Measurements from ENCODE around the gene ELF1.
"Not testable (repeated sequence)": the region's sequence is repeated elsewhere in the genome, so short reads cannot be mapped to it uniquely, and the experiment has no call there.

Gene ELF1

GRCh38 chr13:40940841-40941240 is 78.3 kb downstream of the ELF1 start:
- Histone ChIP-seq H2AFZ (ENCODE audit: low read length, unreplicated experiment) (no peak overlapping the region), H3K36me3 (ENCODE audit: insufficient read depth, low read length) (peaks cover 22% of the 10 kb centered on the region; the same call in 1 of the 2 replicates), H3K79me2 (ENCODE audit: control insufficient read depth, insufficient read depth, low read length, unreplicated experiment) (peaks cover 4% of the 10 kb centered on the region), H3K27me3 (ENCODE audit: insufficient read depth, low read length) (no peaks in the 10 kb centered on the region), H3K4me3 (ENCODE audit: low read depth, low read length) (peak overlapping the region; percentile 10; the same call in 1 of the 2 replicates), H3K27ac (ENCODE audit: low read depth, low read length) (peak overlapping the region; percentile 67), H3K4me1 (ENCODE audit: control insufficient read depth, insufficient read depth, low read length, unreplicated experiment) (peaks cover 13% of the 10 kb centered on the region)

DNA sequence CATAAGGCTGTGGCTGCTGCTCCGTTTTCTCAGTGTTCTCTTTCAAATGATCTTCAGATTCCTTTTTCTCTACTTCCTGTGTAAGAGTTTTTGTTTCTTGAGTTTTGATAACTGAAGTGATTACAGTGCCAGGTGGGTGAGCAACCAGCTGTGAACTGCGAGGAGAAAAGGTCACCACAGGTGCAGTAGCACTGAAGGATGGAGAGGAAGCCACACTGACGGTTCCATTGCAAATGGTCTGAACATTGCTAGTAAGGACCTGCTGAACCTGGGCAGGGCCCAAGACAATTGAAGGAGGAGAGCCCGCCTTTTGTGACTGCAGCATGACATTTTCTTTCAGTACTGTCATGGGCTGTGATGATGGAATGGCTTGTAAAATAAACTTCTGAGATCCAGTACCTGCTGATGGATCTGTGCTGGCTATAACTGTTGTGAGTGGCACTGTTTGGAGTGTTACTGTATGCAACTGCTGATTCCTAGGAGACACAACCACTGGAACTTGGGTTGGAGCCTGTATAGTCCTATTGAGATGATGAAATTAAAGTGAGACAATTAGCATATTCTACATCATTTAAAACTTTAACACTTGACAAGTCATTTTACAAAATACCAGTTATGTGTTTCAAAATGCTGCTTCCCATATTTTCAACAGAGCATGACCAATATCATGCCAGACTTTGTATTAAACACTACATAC is 85.5 kb downstream of the ELF1 start:
- peaks cover 4% of the 10 kb centered on the region for H3K79me2 ChIP-seq (ENCODE audit: control insufficient read depth, insufficient read depth, low read length, unreplicated experiment)
- no peak overlapping the region for H3K4me3 ChIP-seq (ENCODE audit: low read depth, low read length)
- H3K36me3 ChIP-seq (ENCODE audit: insufficient read depth, low read length), result peaks cover 19% of the 10 kb centered on the region
- H3K4me1 ChIP-seq (ENCODE audit: control insufficient read depth, insufficient read depth, low read length, unreplicated experiment), result no peaks in the 10 kb centered on the region
- no peaks in the 10 kb centered on the region for H3K27me3 ChIP-seq (ENCODE audit: insufficient read depth, low read length)
- H3K27ac ChIP-seq (ENCODE audit: low read depth, low read length), result no peak overlapping the region
- H2AFZ ChIP-seq (ENCODE audit: low read length, unreplicated experiment), result no peak overlapping the region

- H2AFZ ChIP-seq (ENCODE audit: low read length, unreplicated experiment), result no peak overlapping the region
- no peaks in the 10 kb centered on the region for H3K4me1 ChIP-seq (ENCODE audit: control insufficient read depth, insufficient read depth, low read length, unreplicated experiment)
- no peak overlapping the region for H3K4me3 ChIP-seq (ENCODE audit: low read depth, low read length)
- H3K79me2 ChIP-seq (ENCODE audit: control insufficient read depth, insufficient read depth, low read length, unreplicated experiment), result no peaks in the 10 kb centered on the region
- peaks cover 20% of the 10 kb centered on the region for H3K36me3 ChIP-seq (ENCODE audit: insufficient read depth, low read length)
- H3K27me3 ChIP-seq (ENCODE audit: insufficient read depth, low read length), result no peaks in the 10 kb centered on the region
- H3K27ac ChIP-seq (ENCODE audit: low read depth, low read length), result no peak overlapping the region
Measured at GRCh38 chr13:40932252-40932651, 86.9 kb downstream of the ELF1 start.

DNA sequence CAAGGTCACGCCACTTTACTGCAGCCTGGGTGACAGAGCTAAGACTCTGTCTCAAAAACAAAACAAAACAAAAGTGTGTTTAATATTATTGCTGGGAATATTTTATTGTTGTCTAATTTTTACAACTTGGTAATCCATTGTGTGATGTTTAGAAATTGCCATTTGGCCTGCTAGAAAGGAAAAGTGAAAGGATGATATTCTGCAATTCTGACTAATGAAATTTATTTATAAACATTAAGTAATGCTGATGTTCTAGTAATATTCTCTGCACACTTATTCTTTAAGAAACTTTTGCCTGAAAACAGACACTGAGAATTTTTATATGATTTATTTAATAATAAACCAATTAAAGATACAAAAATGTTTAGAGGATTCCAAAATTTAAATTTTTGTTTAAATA is 87.4 kb downstream of the ELF1 start:
- no peak overlapping the region for H3K4me3 ChIP-seq (ENCODE audit: low read depth, low read length)
- peaks cover 20% of the 10 kb centered on the region for H3K36me3 ChIP-seq (ENCODE audit: insufficient read depth, low read length)
- no peak overlapping the region for H3K27ac ChIP-seq (ENCODE audit: low read depth, low read length)
- H3K79me2 ChIP-seq (ENCODE audit: control insufficient read depth, insufficient read depth, low read length, unreplicated experiment), result no peaks in the 10 kb centered on the region
- H3K27me3 ChIP-seq (ENCODE audit: insufficient read depth, low read length), result no peaks in the 10 kb centered on the region
- H3K4me1 ChIP-seq (ENCODE audit: control insufficient read depth, insufficient read depth, low read length, unreplicated experiment), result no peaks in the 10 kb centered on the region
- H2AFZ ChIP-seq (ENCODE audit: low read length, unreplicated experiment), result no peak overlapping the region

- H2AFZ ChIP-seq (ENCODE audit: low read length, unreplicated experiment); H3K4me1 ChIP-seq (ENCODE audit: control insufficient read depth, insufficient read depth, low read length, unreplicated experiment); H3K4me3 ChIP-seq (ENCODE audit: low read depth, low read length); H3K27ac ChIP-seq (ENCODE audit: low read depth, low read length); H3K27me3 ChIP-seq (ENCODE audit: insufficient read depth, low read length); H3K79me2 ChIP-seq (ENCODE audit: control insufficient read depth, insufficient read depth, low read length, unreplicated experiment): not testable (repeated sequence)
- H3K36me3 ChIP-seq (ENCODE audit: insufficient read depth, low read length), result peaks cover 20% of the 10 kb centered on the region
Measured at GRCh38 chr13:40929883-40930282, 89.2 kb downstream of the ELF1 start.

GRCh38 chr13:40928980-40929379 is 90.1 kb downstream of the ELF1 start:
- H3K4me3 ChIP-seq (ENCODE audit: low read depth, low read length), result no peak overlapping the region
- no peaks in the 10 kb centered on the region for H3K79me2 ChIP-seq (ENCODE audit: control insufficient read depth, insufficient read depth, low read length, unreplicated experiment)
- H3K36me3 ChIP-seq (ENCODE audit: insufficient read depth, low read length), result peaks cover 19% of the 10 kb centered on the region
- H3K27me3 ChIP-seq (ENCODE audit: insufficient read depth, low read length), result no peaks in the 10 kb centered on the region
- H3K4me1 ChIP-seq (ENCODE audit: control insufficient read depth, insufficient read depth, low read length, unreplicated experiment), result no peaks in the 10 kb centered on the region
- no peak overlapping the region for H2AFZ ChIP-seq (ENCODE audit: low read length, unreplicated experiment)
- no peak overlapping the region for H3K27ac ChIP-seq (ENCODE audit: low read depth, low read length)

DNA sequence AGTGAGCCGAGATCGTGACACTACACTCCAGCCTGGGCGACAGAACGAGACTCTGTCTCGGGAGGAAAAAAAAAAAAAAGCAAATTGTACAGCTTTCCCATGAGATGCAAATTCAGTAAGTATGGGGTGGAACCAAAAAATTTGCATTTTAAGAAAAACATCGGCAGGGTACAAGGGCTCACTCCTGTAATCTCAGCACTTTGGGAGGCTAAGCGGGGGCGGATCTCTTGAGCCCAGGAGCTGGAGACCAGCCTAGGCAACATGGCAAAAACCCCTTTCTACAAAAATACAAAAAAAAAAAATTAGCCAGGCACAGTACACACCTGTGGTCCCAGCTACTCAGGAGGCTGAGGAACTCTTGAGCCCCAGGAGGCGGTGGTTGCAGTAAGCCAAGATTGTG is 91.2 kb downstream of the ELF1 start:
- Histone ChIP-seq H2AFZ (ENCODE audit: low read length, unreplicated experiment) (no peak overlapping the region), H3K79me2 (ENCODE audit: control insufficient read depth, insufficient read depth, low read length, unreplicated experiment) (no peaks in the 10 kb centered on the region), H3K36me3 (ENCODE audit: insufficient read depth, low read length) (peaks cover 10% of the 10 kb centered on the region), H3K27ac (ENCODE audit: low read depth, low read length) (no peak overlapping the region), H3K4me3 (ENCODE audit: low read depth, low read length) (no peak overlapping the region), H3K4me1 (ENCODE audit: control insufficient read depth, insufficient read depth, low read length, unreplicated experiment) (no peaks in the 10 kb centered on the region), H3K27me3 (ENCODE audit: insufficient read depth, low read length) (no peaks in the 10 kb centered on the region)

DNA sequence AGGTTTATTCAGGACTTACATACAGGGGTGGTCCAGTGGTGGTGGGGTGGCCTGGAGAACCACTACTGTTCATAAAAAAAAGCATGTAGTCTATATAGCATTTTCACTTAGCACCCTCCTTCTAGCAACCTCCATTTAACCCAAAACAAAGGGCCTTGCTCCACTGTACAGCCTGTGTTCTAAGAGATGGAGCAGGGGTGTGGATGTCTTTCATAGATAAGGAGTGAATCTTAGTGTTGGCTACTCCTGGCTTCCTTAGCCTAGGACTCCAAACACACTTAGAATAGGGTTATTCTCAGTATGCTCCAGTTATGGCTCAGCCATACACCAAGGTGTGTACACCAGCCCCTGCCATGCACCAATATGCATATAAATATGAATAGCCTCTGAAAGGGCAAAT is 95.2 kb downstream of the ELF1 start:
- H3K4me1 ChIP-seq (ENCODE audit: control insufficient read depth, insufficient read depth, low read length, unreplicated experiment), result no peaks in the 10 kb centered on the region
- H3K27ac ChIP-seq (ENCODE audit: low read depth, low read length), result no peak overlapping the region
- H3K27me3 ChIP-seq (ENCODE audit: insufficient read depth, low read length), result no peaks in the 10 kb centered on the region
- H3K4me3 ChIP-seq (ENCODE audit: low read depth, low read length), result no peak overlapping the region
- H3K79me2 ChIP-seq (ENCODE audit: control insufficient read depth, insufficient read depth, low read length, unreplicated experiment), result no peaks in the 10 kb centered on the region
- H2AFZ ChIP-seq (ENCODE audit: low read length, unreplicated experiment), result no peak overlapping the region
- peaks cover 3% of the 10 kb centered on the region for H3K36me3 ChIP-seq (ENCODE audit: insufficient read depth, low read length)

GRCh38 chr13:40922437-40923040 is 96.6 kb downstream of the ELF1 start:
- Histone ChIP-seq H3K79me2 (ENCODE audit: control insufficient read depth, insufficient read depth, low read length, unreplicated experiment) (peaks cover under 1% of the 10 kb centered on the region), H3K27me3 (ENCODE audit: insufficient read depth, low read length) (no peaks in the 10 kb centered on the region), H3K36me3 (ENCODE audit: insufficient read depth, low read length) (no peaks in the 10 kb centered on the region), H3K4me3 (ENCODE audit: low read depth, low read length) (no peak overlapping the region), H3K27ac (ENCODE audit: low read depth, low read length) (no peak overlapping the region), H2AFZ (ENCODE audit: low read length, unreplicated experiment) (no peak overlapping the region), H3K4me1 (ENCODE audit: control insufficient read depth, insufficient read depth, low read length, unreplicated experiment) (no peaks in the 10 kb centered on the region)

GRCh38 chr13:40920826-40921225 is 98.3 kb downstream of the ELF1 start:
- H2AFZ ChIP-seq (ENCODE audit: low read length, unreplicated experiment), result peak overlapping the region; percentile 77
- peaks cover 8% of the 10 kb centered on the region for H3K79me2 ChIP-seq (ENCODE audit: control insufficient read depth, insufficient read depth, low read length, unreplicated experiment)
- 0 out of 2 replicates have a peak overlapping the region, but pooled peaks have one; percentile 16 for H3K27ac ChIP-seq (ENCODE audit: low read depth, low read length)
- no peaks in the 10 kb centered on the region for H3K4me1 ChIP-seq (ENCODE audit: control insufficient read depth, insufficient read depth, low read length, unreplicated experiment)
- no peaks in the 10 kb centered on the region for H3K36me3 ChIP-seq (ENCODE audit: insufficient read depth, low read length)
- H3K4me3 ChIP-seq (ENCODE audit: low read depth, low read length), result peak overlapping the region; percentile 79
- no peaks in the 10 kb centered on the region for H3K27me3 ChIP-seq (ENCODE audit: insufficient read depth, low read length)

DNA sequence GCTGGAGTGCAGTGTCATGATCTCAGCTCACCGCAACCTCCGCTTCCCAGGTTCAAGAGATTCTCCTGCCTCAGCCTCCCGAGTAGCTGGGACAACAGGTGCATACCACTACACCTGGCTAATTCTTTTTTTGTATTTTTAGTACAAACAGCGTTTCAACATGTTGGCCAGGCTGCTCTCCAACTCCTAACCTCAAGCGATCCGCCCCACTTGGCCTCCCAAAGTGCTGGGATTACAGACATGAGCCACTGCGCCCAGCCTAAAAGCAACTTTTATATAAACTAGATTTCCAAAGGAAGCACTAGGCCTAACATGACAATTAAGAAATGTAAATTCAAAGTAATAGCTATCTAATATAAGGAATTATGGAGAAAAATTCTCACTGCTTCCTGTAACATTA is 99.2 kb downstream of the ELF1 start:
- H3K4me3 ChIP-seq (ENCODE audit: low read depth, low read length); H2AFZ ChIP-seq (ENCODE audit: low read length, unreplicated experiment); H3K27me3 ChIP-seq (ENCODE audit: insufficient read depth, low read length); H3K27ac ChIP-seq (ENCODE audit: low read depth, low read length); H3K4me1 ChIP-seq (ENCODE audit: control insufficient read depth, insufficient read depth, low read length, unreplicated experiment); H3K36me3 ChIP-seq (ENCODE audit: insufficient read depth, low read length); H3K79me2 ChIP-seq (ENCODE audit: control insufficient read depth, insufficient read depth, low read length, unreplicated experiment): not testable (repeated sequence)
